Fibroblast of lung (primary cell): ENCODE data around the gene COL26A1.

Experiments used
- CTCF ChIP-seq, 2 donors: IDR thresholded peaks in 1 of 2; conservative IDR thresholded peaks in 1 of 2; 1 replicate in 1 of 2; 2 replicates in 1 of 2; pipeline ENCODE4 v1.5.1; 2011 to 2012; ENCODE audit warnings: low read length in 2 of 2, control low read depth in 1 of 2, inconsistent platforms in 1 of 2, low read depth in 1 of 2, mild to moderate bottlenecking in 1 of 2
- EZH2 ChIP-seq: IDR thresholded peaks from 2 replicates; pipeline ENCODE4 v1.5.1; 2012; ENCODE audit warnings: low read length, control low read depth, mild to moderate bottlenecking; ENCODE audit errors: missing control alignments

DNA sequence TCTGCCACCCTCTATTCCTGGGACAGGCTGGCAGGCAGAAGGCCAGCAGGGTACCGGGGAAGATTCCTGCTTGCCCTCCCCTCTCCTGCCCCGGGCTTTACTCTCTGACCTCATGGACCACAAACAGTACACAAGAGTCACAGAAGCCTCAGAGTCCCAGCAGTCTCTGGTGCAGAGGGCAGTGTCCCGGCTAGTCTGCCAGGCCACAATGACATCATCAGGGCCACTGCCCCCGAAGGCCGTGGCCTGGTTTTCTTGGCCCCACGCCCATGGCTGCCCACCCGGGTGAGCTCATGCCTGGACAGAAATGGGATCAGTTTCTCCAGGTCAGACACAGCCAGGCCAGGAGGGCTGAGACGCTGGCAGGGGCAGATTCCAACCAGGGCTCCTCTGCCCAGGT, 174.5 kb downstream of the COL26A1 start:
- TF ChIP-seq CTCF (conservative IDR thresholded peaks at IDR 0.05 in 1 of 2, IDR thresholded peaks at IDR 0.05 in 1 of 2; ENCODE audit: low read depth in 1 of 2, low read length in 2 of 2) (no peak), EZH2 (no peak)
